Omental fat pad (tissue), 4 donors: ENCODE results near the gene HSD17B7. TPM values are rescaled to one million over a fixed set of nuclear protein-coding genes. Genes with fewer than 3 reads are reported as not detected.

Experiments used
- ATAC-seq: fragments of 150-250 bp; one replicate; pipeline ENCODE4 v1.9.1; 2016; ENCODE audit warnings: mild to moderate bottlenecking, moderate library complexity; ENCODE audit not compliant: low FRiP score
- DNase-seq: peaks from one replicate; pipeline ENCODE4 v3.0.0-alpha.2; 2019; ENCODE audit warnings: low spot score
- CTCF ChIP-seq, 3 donors: fragments of 450-650 bp; IDR thresholded peaks; one replicate each; pipeline ENCODE4 v1.5.1; 2016 to 2017; ENCODE audit warnings: antibody characterized with exemption in 3 of 3, mild to moderate bottlenecking in 3 of 3, moderate library complexity in 2 of 3
- small RNA-seq: library from RNA; depleted of rRNA; stranded (forward); fragments of <200 nt; gene quantifications from one replicate; pipeline ENCODE3, GENCODE V24; 2016
- total RNA-seq, 4 donors: library from RNA; depleted of rRNA; stranded (reverse); fragments of >200 nt; gene quantifications; one replicate each; pipeline ENCODE4 v1.1.0, GENCODE V29; 2016

The HSD17B7 gene
- total RNA-seq, 4 donors from 2014 or later = 11.8 to 40.1 (median 20.5) TPM

GRCh38 chr1:162856260-162856659 is 65.8 kb downstream of the HSD17B7 start:
- DNase-seq (no peak), ATAC-seq (no peak)

GRCh38 chr1:162857850-162858249 is 67.3 kb downstream of the HSD17B7 start:
- ATAC-seq (no peak), DNase-seq (no peak)
- TF ChIP-seq CTCF (IDR thresholded peaks at IDR 0.05) = no peak

More at GRCh38 chr1:162856260-162856659, 65.8 kb downstream of the HSD17B7 start:
- TF ChIP-seq CTCF (IDR thresholded peaks at IDR 0.05) = no peak

- TF ChIP-seq CTCF (IDR thresholded peaks at IDR 0.05) = no peak
- no peak for ATAC-seq
- DNase-seq = no peak
Observed at GRCh38 chr1:162859191-162859590, 68.7 kb downstream of the HSD17B7 start.

GRCh38 chr1:162861101-162861500 is 70.6 kb downstream of the HSD17B7 start, which contains the start of gene CCDC190:
TSS of gene CCDC190 (minus strand) at chr1:162861175. CDS start at chr1:162859646, 1,529 bp downstream.
- TF ChIP-seq CTCF (IDR thresholded peaks at IDR 0.05) = no peak
- no peak for ATAC-seq
- no peak for DNase-seq

GRCh38 chr1:162861625-162862024 is 71.1 kb downstream of the HSD17B7 start:
- TF ChIP-seq CTCF (IDR thresholded peaks at IDR 0.05) = no peak
- ATAC-seq (no peak), DNase-seq (no peak)

Small RNAs within 50 kb of the gene (small RNA-seq; reads per million reads assigned to genes)
- not detected for gene RN7SL861P

Other genes with a start within 250 kb of the HSD17B7 start
- 100 to 1,000 TPM; 157 to 485 (median 258) TPM for gene UAP1, start 229.0 kb upstream of the HSD17B7 start, total RNA-seq
- gene DDR2, start 158.2 kb upstream of the HSD17B7 start, total RNA-seq = 100 to 1,000 TPM; 140 to 164 (median 145) TPM
- not detected for gene CCDC190, start 70.5 kb downstream of the HSD17B7 start, total RNA-seq